Transverse colon (tissue), 4 donors: Measurements from ENCODE around the gene HSDL2. TPM values are rescaled to one million over a fixed set of nuclear protein-coding genes. Genes with fewer than 3 reads are reported as not detected.

Source experiments
- DNase-seq: peaks from one replicate; pipeline ENCODE4 v3.0.0-alpha.2; 2019
- H3K27ac ChIP-seq, 4 donors: fragments of 200-600 bp; sonication (generic); 2 replicates each; pipeline ENCODE4 v1.5.1; 2016 to 2018; ENCODE audit warnings: inconsistent platforms in 4 of 4
- H3K27me3 ChIP-seq: fragments of 200-600 bp; sonication (generic); 2 replicates; pipeline ENCODE4 v1.5.1; 2017; ENCODE audit warnings: inconsistent platforms
- H3K36me3 ChIP-seq, 4 donors: fragments of 200-600 bp; sonication (generic); 2 replicates each; pipeline ENCODE4 v1.5.1; 2017 to 2019; ENCODE audit warnings: inconsistent platforms in 4 of 4
- H3K4me1 ChIP-seq, 4 donors: fragments of 200-600 bp; sonication (generic); 2 replicates each; pipeline ENCODE4 v1.5.1; 2017 to 2020; ENCODE audit warnings: inconsistent platforms in 4 of 4
- H3K4me3 ChIP-seq, 4 donors: fragments of 200-600 bp; sonication (generic); 1 replicate in 1 of 4; 2 replicates in 3 of 4; pipeline versions ENCODE4 v1.5.1 to v1.6.1; 2017 to 2019; ENCODE audit warnings: inconsistent platforms in 4 of 4
- H3K9me3 ChIP-seq, 2 donors: fragments of 200-600 bp; sonication (generic); 2 replicates each; pipeline ENCODE4 v1.5.1; 2017 to 2019; ENCODE audit warnings: inconsistent platforms in 2 of 2
- CTCF ChIP-seq, 5 experiments: fragments of 200-600 bp in 3 of 5; fragments of 450-650 bp in 2 of 5; sonication (generic) in 3 of 5; IDR thresholded peaks; 1 replicate in 2 of 5; 2 replicates in 3 of 5; pipeline ENCODE4 v1.5.1; 2016 to 2017; ENCODE audit warnings: antibody characterized with exemption in 5 of 5, inconsistent platforms in 3 of 5, mild to moderate bottlenecking in 2 of 5, moderate library complexity in 1 of 5
- EP300 ChIP-seq: sonication (generic); formaldehyde crosslinking; IDR thresholded peaks from one replicate; pipeline ENCODE4 v1.6.1; 2017; ENCODE audit warnings: antibody characterized with exemption, low read depth
- POLR2A ChIP-seq: fragments of 450-650 bp; IDR thresholded peaks from one replicate; pipeline ENCODE4 v1.6.1; 2016; ENCODE audit warnings: antibody characterized with exemption, mild to moderate bottlenecking, moderate library complexity
- POLR2AphosphoS5 ChIP-seq, 3 donors: sonication (generic); formaldehyde crosslinking; IDR thresholded peaks; one replicate each; pipeline ENCODE4 v1.6.1; 2016; ENCODE audit warnings: antibody characterized with exemption in 3 of 3
- WGBS, 2 donors: methylation state at CpG; one replicate each; pipeline ENCODE4 v1.1.5; 2018; ENCODE audit warnings: low coverage in 1 of 2; 5-methylcytosine and 5-hydroxymethylcytosine counted together
- in situ Hi-C, 4 donors: fragments of 200-750 bp; cut with MboI; loops; one replicate each; pipeline versions ENCODE4 v1.15.0 to v1.15.1; 2017; ENCODE audit warnings: low sequenced_read_pairs in 3 of 4, low pct_ligation_motif_present in 1 of 4, low pct_unique_long_range_greater_than_20kb in 1 of 4
- intact Hi-C: fragments of 100-400 bp; cut with DNase I; formaldehyde crosslinking; loops from one replicate; pipeline ENCODE4 v1.15.1; 2023; ENCODE audit warnings: low total_unique reads
- total RNA-seq, 4 donors: library from RNA; depleted of rRNA; stranded (reverse); fragments of >200 nt; gene quantifications; one replicate each; pipeline ENCODE4 v1.1.0, GENCODE V29; 2016

Gene HSDL2
- total RNA-seq, 4 donors from 2014 or later, result 24.9 to 46.4 (median 28.8) TPM

DNA sequence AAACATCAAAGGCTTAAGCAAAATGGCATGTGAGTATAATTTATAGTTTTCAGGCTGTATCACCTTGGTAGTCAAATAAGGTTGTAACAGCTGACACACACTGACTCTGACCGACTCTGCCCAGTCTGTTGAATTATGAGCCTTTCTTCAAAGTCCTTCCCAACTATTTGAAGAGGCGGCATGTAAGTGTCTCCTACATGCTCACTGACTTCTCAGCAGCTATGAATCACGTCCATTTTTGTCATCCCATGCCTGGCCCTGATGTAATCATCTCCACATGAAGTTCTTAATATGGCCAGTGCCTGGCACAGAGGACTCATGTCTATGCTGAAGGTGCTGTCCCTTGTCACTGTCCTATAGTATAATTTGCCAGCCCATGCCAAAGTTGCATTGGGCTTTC lies 41.3 kb upstream of the HSDL2 start:
- Histone ChIP-seq H3K4me3 (no peak overlapping the region), H3K27ac (peak overlapping the region; percentile 7 to 57 (median 24)), H3K4me1 (peaks cover 0 to 35% (median 12%) of the 10 kb centered on the region in 4 donors), H3K27me3 (no peaks in the 10 kb centered on the region), H3K36me3 (no peaks in the 10 kb centered on the region), H3K9me3 (no peaks in the 10 kb centered on the region)
- intact Hi-C loops (no loop called here), in situ Hi-C loops (no loop called here)
- 37 to 60% methylated on average over 2 to 3 of the region's 3 CpGs for WGBS, 2 donors
- peak; percentile 24 for DNase-seq
- TF ChIP-seq POLR2A (no peak), EP300 (no peak), CTCF (IDR thresholded peaks at IDR 0.05) (no peak), POLR2AphosphoS5 (IDR thresholded peaks at IDR 0.05) (peak in 1 of 3 donors; percentile 14)

- Histone ChIP-seq H3K4me3 (no peak overlapping the region), H3K9me3 (no peaks in the 10 kb centered on the region), H3K4me1 (peaks cover 0 to 28% (median 10%) of the 10 kb centered on the region in 4 donors), H3K27ac (no peak overlapping the region), H3K36me3 (no peaks in the 10 kb centered on the region), H3K27me3 (no peaks in the 10 kb centered on the region)
- TF ChIP-seq POLR2AphosphoS5 (IDR thresholded peaks at IDR 0.05) (no peak), CTCF (IDR thresholded peaks at IDR 0.05) (no peak), EP300 (no peak), POLR2A (no peak)
- WGBS, 2 donors, result 93% methylated on average over 3 of the region's 3 CpGs
- intact Hi-C loops, result no loop called here
- in situ Hi-C loops, result no loop called here
- DNase-seq, result no peak
Measured at GRCh38 chr9:112339886-112340285, 40.0 kb upstream of the HSDL2 start.

GRCh38 chr9:112341730-112342129 lies 38.2 kb upstream of the HSDL2 start:
- Histone ChIP-seq H3K36me3 (no peaks in the 10 kb centered on the region), H3K9me3 (no peaks in the 10 kb centered on the region), H3K27me3 (no peaks in the 10 kb centered on the region), H3K4me1 (peaks cover 0 to 20% (median 10%) of the 10 kb centered on the region in 4 donors), H3K4me3 (no peak overlapping the region), H3K27ac (no peak overlapping the region)
- no peak for DNase-seq
- intact Hi-C loops (no loop called here), in situ Hi-C loops (no loop called here)
- no peak for TF ChIP-seq CTCF (IDR thresholded peaks at IDR 0.05)
- no peak for TF ChIP-seq POLR2AphosphoS5 (IDR thresholded peaks at IDR 0.05)
- TF ChIP-seq POLR2A, result no peak
- no peak for TF ChIP-seq EP300

GRCh38 chr9:112348257-112349007 lies 31.5 kb upstream of the HSDL2 start:
- H3K4me1 ChIP-seq, result peaks cover 0 to 10% (median 3%) of the 10 kb centered on the region in 4 donors
- H3K4me3 ChIP-seq, result peak overlapping the region in 3 of 4 donors; percentile 10 to 32 (median 27)
- 23% methylated on average over 19 of the region's 19 CpGs; no CpG with 5 or more reads in 1 of the 2 donors for WGBS, 2 donors
- no peaks in the 10 kb centered on the region for H3K36me3 ChIP-seq
- peak overlapping the region; percentile 42 to 70 (median 54) for H3K27ac ChIP-seq
- intact Hi-C loops, result no loop called here
- peak; percentile 91 for DNase-seq
- in situ Hi-C loops, result no loop called here
- H3K9me3 ChIP-seq, result no peaks in the 10 kb centered on the region
- no peak for TF ChIP-seq POLR2A
- peak in 1 of 3 donors; percentile 16 for TF ChIP-seq POLR2AphosphoS5 (IDR thresholded peaks at IDR 0.05)
- H3K27me3 ChIP-seq, result no peaks in the 10 kb centered on the region

DNA sequence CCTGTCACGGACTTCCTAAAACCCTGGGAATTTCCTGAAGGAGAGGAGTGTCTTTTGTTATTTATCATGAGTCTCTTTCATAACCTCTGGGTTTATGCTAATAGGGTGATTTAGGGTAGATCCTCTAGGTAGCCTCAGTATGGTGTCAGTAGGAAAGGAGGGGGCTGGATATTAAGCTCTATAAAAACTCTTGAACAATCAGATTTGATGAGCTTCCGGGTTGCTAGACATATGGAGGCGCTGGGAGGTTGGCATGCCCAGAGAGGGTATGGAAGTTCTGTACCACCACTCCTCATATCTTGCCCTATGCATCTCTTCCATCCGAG lies 30.9 kb upstream of the HSDL2 start:
- peak overlapping the region; percentile 42 to 70 (median 54) for H3K27ac ChIP-seq
- 50 to 55% methylated on average over 2 to 4 of the region's 4 CpGs for WGBS, 2 donors
- in situ Hi-C loops, result no loop called here
- no peaks in the 10 kb centered on the region for H3K9me3 ChIP-seq
- no peak for DNase-seq
- intact Hi-C loops, result no loop called here
- TF ChIP-seq POLR2A, result no peak
- TF ChIP-seq EP300, result no peak
- no peak for TF ChIP-seq CTCF (IDR thresholded peaks at IDR 0.05)
- no peak for TF ChIP-seq POLR2AphosphoS5 (IDR thresholded peaks at IDR 0.05)
- H3K4me3 ChIP-seq, result peak overlapping the region in 1 of 4 donors; percentile 32
- H3K36me3 ChIP-seq, result no peaks in the 10 kb centered on the region
- H3K27me3 ChIP-seq, result no peaks in the 10 kb centered on the region
- peaks cover 0 to 10% (median 3%) of the 10 kb centered on the region in 4 donors for H3K4me1 ChIP-seq
